Transverse colon (tissue), 4 donors: ENCODE results near the gene BANP. TPM values are rescaled to one million over a fixed set of nuclear protein-coding genes. Genes with fewer than 3 reads are reported as not detected.
"Not testable (repeated sequence)": the region's sequence is repeated elsewhere in the genome, so short reads cannot be mapped to it uniquely, and the experiment has no call there.

Experiments used
- DNase-seq: peaks from one replicate; pipeline ENCODE4 v3.0.0-alpha.2; 2019
- H3K27ac ChIP-seq, 4 donors: fragments of 200-600 bp; sonication (generic); 2 replicates each; pipeline ENCODE4 v1.5.1; 2016 to 2018; ENCODE audit warnings: inconsistent platforms in 4 of 4
- H3K27me3 ChIP-seq: fragments of 200-600 bp; sonication (generic); 2 replicates; pipeline ENCODE4 v1.5.1; 2017; ENCODE audit warnings: inconsistent platforms
- H3K36me3 ChIP-seq, 4 donors: fragments of 200-600 bp; sonication (generic); 2 replicates each; pipeline ENCODE4 v1.5.1; 2017 to 2019; ENCODE audit warnings: inconsistent platforms in 4 of 4
- H3K4me1 ChIP-seq, 4 donors: fragments of 200-600 bp; sonication (generic); 2 replicates each; pipeline ENCODE4 v1.5.1; 2017 to 2020; ENCODE audit warnings: inconsistent platforms in 4 of 4
- H3K4me3 ChIP-seq, 4 donors: fragments of 200-600 bp; sonication (generic); 1 replicate in 1 of 4; 2 replicates in 3 of 4; pipeline versions ENCODE4 v1.5.1 to v1.6.1; 2017 to 2019; ENCODE audit warnings: inconsistent platforms in 4 of 4
- H3K9me3 ChIP-seq, 2 donors: fragments of 200-600 bp; sonication (generic); 2 replicates each; pipeline ENCODE4 v1.5.1; 2017 to 2019; ENCODE audit warnings: inconsistent platforms in 2 of 2
- EP300 ChIP-seq: sonication (generic); formaldehyde crosslinking; IDR thresholded peaks from one replicate; pipeline ENCODE4 v1.6.1; 2017; ENCODE audit warnings: antibody characterized with exemption, low read depth
- POLR2A ChIP-seq: fragments of 450-650 bp; IDR thresholded peaks from one replicate; pipeline ENCODE4 v1.6.1; 2016; ENCODE audit warnings: antibody characterized with exemption, mild to moderate bottlenecking, moderate library complexity
- POLR2AphosphoS5 ChIP-seq, 3 donors: sonication (generic); formaldehyde crosslinking; IDR thresholded peaks; one replicate each; pipeline ENCODE4 v1.6.1; 2016; ENCODE audit warnings: antibody characterized with exemption in 3 of 3
- WGBS, 2 donors: methylation state at CpG; one replicate each; pipeline ENCODE4 v1.1.5; 2018; ENCODE audit warnings: low coverage in 1 of 2; 5-methylcytosine and 5-hydroxymethylcytosine counted together
- in situ Hi-C, 4 donors: fragments of 200-750 bp; cut with MboI; loops; one replicate each; pipeline versions ENCODE4 v1.15.0 to v1.15.1; 2017; ENCODE audit warnings: low sequenced_read_pairs in 3 of 4, low pct_ligation_motif_present in 1 of 4, low pct_unique_long_range_greater_than_20kb in 1 of 4
- intact Hi-C: fragments of 100-400 bp; cut with DNase I; formaldehyde crosslinking; loops from one replicate; pipeline ENCODE4 v1.15.1; 2023; ENCODE audit warnings: low total_unique reads
- total RNA-seq, 4 donors: library from RNA; depleted of rRNA; stranded (reverse); fragments of >200 nt; gene quantifications; one replicate each; pipeline ENCODE4 v1.1.0, GENCODE V29; 2016
- TF ChIP-seq, protein P1 (sequence below), 5 experiments: fragments of 200-600 bp in 3 of 5; fragments of 450-650 bp in 2 of 5; sonication (generic) in 3 of 5; IDR thresholded peaks; 1 replicate in 2 of 5; 2 replicates in 3 of 5; pipeline ENCODE4 v1.5.1; 2016 to 2017; ENCODE audit warnings: antibody characterized with exemption in 5 of 5, inconsistent platforms in 3 of 5, mild to moderate bottlenecking in 2 of 5, moderate library complexity in 1 of 5

BANP gene
- total RNA-seq, 4 donors from 2014 or later, result 15.3 to 25.1 (median 18.7) TPM

DNA sequence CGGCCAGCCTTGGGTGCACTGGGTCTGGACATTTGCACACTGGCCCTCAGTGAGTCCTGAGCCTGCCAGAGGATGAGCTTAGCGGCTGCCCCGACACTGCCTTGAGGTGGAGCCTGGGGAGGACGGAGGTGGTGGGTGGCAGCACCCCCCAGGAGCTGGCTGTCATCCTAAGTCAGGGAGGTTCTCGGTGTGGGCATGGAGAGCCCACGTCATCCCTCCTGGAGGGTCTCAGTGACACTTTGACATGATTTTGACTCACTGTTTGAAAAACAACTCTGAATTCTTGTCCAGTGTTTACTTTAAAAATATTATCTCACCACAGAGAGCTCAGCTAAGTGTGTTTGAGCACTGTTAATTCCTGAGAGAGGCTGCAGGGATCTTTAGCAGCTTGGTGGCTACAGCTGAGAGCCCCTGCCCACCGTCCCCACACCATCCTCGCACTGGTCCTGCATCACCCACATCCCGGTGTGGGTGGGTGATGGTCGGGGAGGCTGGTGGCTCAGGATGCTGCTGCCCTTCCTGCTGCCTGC lies 63.1 kb downstream of the BANP start:
- Histone ChIP-seq H3K4me3 (no peak overlapping the region), H3K9me3 (no peaks in the 10 kb centered on the region), H3K27ac (peak overlapping the region; percentile 81 to 86 (median 82)), H3K4me1 (peaks cover 7 to 22% (median 16%) of the 10 kb centered on the region in 4 donors), H3K27me3 (no peaks in the 10 kb centered on the region), H3K36me3 (no peaks in the 10 kb centered on the region)
- in situ Hi-C loops, result no loop called here
- DNase-seq, result no peak
- intact Hi-C loops, result no loop called here
- TF ChIP-seq, protein P1, sequence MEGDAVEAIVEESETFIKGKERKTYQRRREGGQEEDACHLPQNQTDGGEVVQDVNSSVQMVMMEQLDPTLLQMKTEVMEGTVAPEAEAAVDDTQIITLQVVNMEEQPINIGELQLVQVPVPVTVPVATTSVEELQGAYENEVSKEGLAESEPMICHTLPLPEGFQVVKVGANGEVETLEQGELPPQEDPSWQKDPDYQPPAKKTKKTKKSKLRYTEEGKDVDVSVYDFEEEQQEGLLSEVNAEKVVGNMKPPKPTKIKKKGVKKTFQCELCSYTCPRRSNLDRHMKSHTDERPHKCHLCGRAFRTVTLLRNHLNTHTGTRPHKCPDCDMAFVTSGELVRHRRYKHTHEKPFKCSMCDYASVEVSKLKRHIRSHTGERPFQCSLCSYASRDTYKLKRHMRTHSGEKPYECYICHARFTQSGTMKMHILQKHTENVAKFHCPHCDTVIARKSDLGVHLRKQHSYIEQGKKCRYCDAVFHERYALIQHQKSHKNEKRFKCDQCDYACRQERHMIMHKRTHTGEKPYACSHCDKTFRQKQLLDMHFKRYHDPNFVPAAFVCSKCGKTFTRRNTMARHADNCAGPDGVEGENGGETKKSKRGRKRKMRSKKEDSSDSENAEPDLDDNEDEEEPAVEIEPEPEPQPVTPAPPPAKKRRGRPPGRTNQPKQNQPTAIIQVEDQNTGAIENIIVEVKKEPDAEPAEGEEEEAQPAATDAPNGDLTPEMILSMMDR (IDR thresholded peaks at IDR 0.05), result no peak
- TF ChIP-seq EP300, result no peak
- TF ChIP-seq POLR2A, result no peak
- TF ChIP-seq POLR2AphosphoS5 (IDR thresholded peaks at IDR 0.05), result no peak
- 59% methylated on average over 10 of the region's 10 CpGs; no CpG with 5 or more reads in 1 of the 2 donors for WGBS, 2 donors

DNA sequence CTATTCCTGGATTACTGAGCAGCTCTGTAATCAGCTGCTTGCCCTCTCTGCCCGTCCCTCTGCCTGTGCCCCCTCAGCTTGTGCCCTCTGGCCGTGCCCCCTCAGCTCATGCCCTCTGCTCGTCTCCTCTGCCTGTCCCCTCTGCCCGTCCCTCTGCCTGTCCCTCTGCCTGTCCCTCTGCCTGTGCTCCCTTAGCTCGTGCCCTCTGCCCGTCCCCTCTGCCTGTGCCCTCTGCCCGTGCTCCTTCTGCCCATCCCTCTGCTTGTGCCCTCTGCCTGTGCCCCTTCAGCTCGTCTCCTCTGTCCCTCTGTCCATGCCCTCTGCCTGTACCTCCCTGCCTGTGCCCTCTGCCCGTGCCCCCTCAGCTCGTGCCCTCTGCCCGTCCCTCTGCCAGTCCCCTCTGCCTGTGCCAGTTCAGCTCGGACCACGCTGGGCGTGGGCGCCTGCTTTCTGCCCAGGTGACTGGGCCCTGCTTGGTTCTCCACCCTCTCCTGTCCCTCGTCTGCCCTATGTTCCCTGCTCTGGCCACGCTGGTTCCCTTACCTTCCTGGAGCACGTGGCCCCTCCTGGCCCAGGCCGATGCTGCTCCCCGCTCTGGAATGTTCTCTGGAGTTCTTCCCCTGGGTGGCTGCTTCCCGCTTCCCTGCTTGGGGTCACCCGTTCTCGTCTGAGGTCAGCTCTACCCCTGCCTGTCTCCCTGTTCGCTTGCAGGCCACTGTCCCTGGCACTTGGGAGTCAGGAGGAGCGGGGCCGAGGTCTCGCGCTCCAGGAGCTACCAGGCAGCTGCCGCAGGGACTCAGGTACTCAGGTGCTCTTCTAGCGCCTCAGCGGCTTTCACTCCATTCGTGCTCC lies 63.9 kb downstream of the BANP start:
- H3K27ac ChIP-seq, result peak overlapping the region; percentile 81 to 86 (median 82)

DNA sequence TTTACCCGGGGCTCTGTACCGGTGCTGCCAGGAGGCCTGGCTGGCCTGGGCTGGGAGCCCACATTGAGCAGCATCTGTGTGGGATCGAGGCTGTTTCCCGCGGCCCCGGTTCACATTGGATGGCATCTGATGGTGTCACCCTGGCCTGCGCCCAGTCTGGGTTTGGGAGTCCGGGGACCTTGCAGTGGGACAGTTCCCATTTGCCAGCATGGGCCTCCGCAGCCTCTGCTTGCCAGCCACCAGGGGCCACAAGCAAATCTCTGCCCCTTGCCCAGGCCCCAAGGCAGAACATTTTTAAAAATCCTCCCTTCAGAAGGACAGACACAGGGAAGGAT lies 64.5 kb downstream of the BANP start:
- H3K9me3 ChIP-seq, result no peaks in the 10 kb centered on the region
- no peak overlapping the region for H3K4me3 ChIP-seq
- 92% methylated on average over 9 of the region's 9 CpGs; no CpG with 5 or more reads in 1 of the 2 donors for WGBS, 2 donors
- peaks cover 7 to 22% (median 16%) of the 10 kb centered on the region in 4 donors for H3K4me1 ChIP-seq
- no peak overlapping the region for H3K27ac ChIP-seq
- in situ Hi-C loops (no loop called here), intact Hi-C loops (no loop called here)
- DNase-seq, result no peak
- TF ChIP-seq EP300, result no peak
- TF ChIP-seq, protein P1 (IDR thresholded peaks at IDR 0.05), result no peak
- no peak for TF ChIP-seq POLR2AphosphoS5 (IDR thresholded peaks at IDR 0.05)
- TF ChIP-seq POLR2A, result no peak
- no peaks in the 10 kb centered on the region for H3K27me3 ChIP-seq
- no peaks in the 10 kb centered on the region for H3K36me3 ChIP-seq

More for the DNA sequence above, 63.9 kb downstream of the BANP start:
- H3K4me1 ChIP-seq, result peaks cover 7 to 22% (median 16%) of the 10 kb centered on the region in 4 donors
- H3K9me3 ChIP-seq, result no peaks in the 10 kb centered on the region
- intact Hi-C loops (no loop called here), in situ Hi-C loops (no loop called here)
- H3K36me3 ChIP-seq, result no peaks in the 10 kb centered on the region
- no peak overlapping the region for H3K4me3 ChIP-seq
- no peak for DNase-seq
- WGBS, 2 donors, result 89 to 92% methylated on average over 13 to 30 of the region's 32 CpGs
- no peaks in the 10 kb centered on the region for H3K27me3 ChIP-seq
- TF ChIP-seq POLR2AphosphoS5 (IDR thresholded peaks at IDR 0.05) (no peak), EP300 (no peak), POLR2A (no peak)
- TF ChIP-seq, protein P1 (IDR thresholded peaks at IDR 0.05), result no peak

DNA sequence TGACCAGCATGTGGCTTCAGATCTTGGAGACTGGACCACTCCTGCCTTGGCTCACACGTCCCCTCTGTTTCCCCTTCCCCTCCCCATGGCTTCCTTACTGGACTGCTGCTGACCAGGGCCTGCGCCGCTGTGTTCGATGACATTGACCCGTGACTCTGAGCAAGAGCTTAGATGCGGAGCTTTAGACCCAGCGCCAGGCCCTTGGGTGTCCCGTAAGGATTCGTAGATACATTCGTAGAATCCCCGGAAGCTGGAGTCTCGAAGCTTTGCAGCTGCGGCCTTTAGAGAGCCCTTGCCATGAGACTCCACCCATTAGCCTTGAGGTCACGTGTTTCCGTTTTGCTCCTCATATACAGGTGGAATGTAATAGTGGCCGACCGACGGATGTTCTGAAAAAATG lies 65.2 kb downstream of the BANP start:
- H3K4me3 ChIP-seq, DNase-seq, H3K27ac ChIP-seq, H3K36me3 ChIP-seq, in situ Hi-C loops, intact Hi-C loops, H3K9me3 ChIP-seq, H3K27me3 ChIP-seq: not testable (repeated sequence)
- H3K4me1 ChIP-seq, result peaks cover 7 to 22% (median 16%) of the 10 kb centered on the region in 4 donors
- WGBS, 2 donors, result 71 to 92% methylated on average over 4 to 18 of the region's 18 CpGs
